Neural cell (in vitro differentiated cells): ENCODE results near the gene KRTAP5-9. TPM values are rescaled to one million over a fixed set of nuclear protein-coding genes. Genes with fewer than 3 reads are reported as not detected.

Source experiments
- H2AFZ ChIP-seq: fragments of 200-600, 300-800 bp; sonication (generic), shearing (Covaris generic); 2 replicates; pipeline ENCODE4 v1.6.0; 2014; ENCODE audit warnings: low read depth, mild to moderate bottlenecking, antibody characterized with exemption, low read length, moderate library complexity
- H3F3A ChIP-seq: fragments of 200-600 bp; shearing (Covaris generic); 2 replicates; pipeline ENCODE4 v1.6.1; 2016; ENCODE audit warnings: mild to moderate bottlenecking, moderate library complexity, mixed read lengths, antibody characterized with exemption, low read length; ENCODE audit not compliant: insufficient read depth, poor library complexity, severe bottlenecking
- H3K27ac ChIP-seq: fragments of 200-600, 300-800 bp; sonication (generic), shearing (Covaris generic); 2 replicates; pipeline ENCODE4 v1.5.1; 2014; ENCODE audit warnings: mild to moderate bottlenecking, low read length, moderate library complexity
- H3K27me3 ChIP-seq: fragments of 300-800, 200-600 bp; sonication (generic), shearing (Covaris generic); 2 replicates; pipeline ENCODE4 v1.6.0; 2014; ENCODE audit warnings: mild to moderate bottlenecking, low read depth, low read length, moderate library complexity; ENCODE audit not compliant: insufficient read depth
- H3K36me3 ChIP-seq: fragments of 300-800, 200-600 bp; sonication (generic), shearing (Covaris generic); 2 replicates; pipeline ENCODE4 v1.5.1; 2014; ENCODE audit warnings: mild to moderate bottlenecking, antibody characterized with exemption, low read length, moderate library complexity; ENCODE audit not compliant: insufficient read depth
- H3K4me2 ChIP-seq: fragments of 300-800, 200-600 bp; sonication (generic), shearing (Covaris generic); 2 replicates; pipeline ENCODE4 v1.6.0; 2014; ENCODE audit warnings: mild to moderate bottlenecking, low read length
- H3K4me3 ChIP-seq: fragments of 300-800, 200-600 bp; sonication (generic), shearing (Covaris generic); 2 replicates; pipeline ENCODE4 v1.5.1; 2014; ENCODE audit warnings: mild to moderate bottlenecking, low read length, moderate library complexity
- H3K79me2 ChIP-seq: fragments of 200-600 bp; shearing (Covaris generic); replicated peaks from 2 replicates; pipeline ENCODE4 v1.6.0; 2014; ENCODE audit warnings: mild to moderate bottlenecking, low read length, moderate library complexity; ENCODE audit not compliant: insufficient read depth
- H3K9ac ChIP-seq: fragments of 300-800, 200-600 bp; sonication (generic), shearing (Covaris generic); 2 replicates; pipeline ENCODE4 v1.6.1; 2016; ENCODE audit warnings: mild to moderate bottlenecking, low read length, mixed read lengths
- H3K9me2 ChIP-seq: fragments of 200-600 bp; shearing (Covaris generic); 2 replicates; pipeline ENCODE4 v1.6.1; 2016; ENCODE audit warnings: mild to moderate bottlenecking, low read length, mixed read lengths; ENCODE audit not compliant: insufficient read depth
- H3K9me3 ChIP-seq: fragments of 200-600, 300-800 bp; sonication (generic), shearing (Covaris generic); 2 replicates; pipeline ENCODE4 v1.6.1; 2016; ENCODE audit warnings: mild to moderate bottlenecking, mixed run types, low read length, moderate library complexity, mixed read lengths
- H4K20me1 ChIP-seq: fragments of 200-600 bp; shearing (Covaris generic); 2 replicates; pipeline ENCODE4 v1.6.1; 2016; ENCODE audit warnings: mild to moderate bottlenecking, mixed run types; ENCODE audit not compliant: insufficient read depth
- CTCF ChIP-seq: fragments of 450-650 bp; IDR thresholded peaks from 2 replicates; pipeline ENCODE4 v1.5.1; 2014; ENCODE audit warnings: antibody characterized with exemption, mild to moderate bottlenecking, moderate library complexity; ENCODE audit not compliant: poor library complexity, severe bottlenecking
- EP300 ChIP-seq: fragments of 450-650 bp; conservative IDR thresholded peaks from 2 replicates; pipeline ENCODE4 v1.6.1; 2014; ENCODE audit warnings: antibody characterized with exemption, mild to moderate bottlenecking, moderate library complexity; ENCODE audit not compliant: poor library complexity, severe bottlenecking
- EZH2 ChIP-seq: fragments of 200-600, 300-800 bp; shearing (Covaris generic), sonication (generic); IDR thresholded peaks from 2 replicates; pipeline ENCODE4 v1.6.1; 2014; ENCODE audit warnings: antibody characterized with exemption, low read length, borderline replicate concordance, mild to moderate bottlenecking; ENCODE audit not compliant: insufficient read depth, poor library complexity, severe bottlenecking
- MXI1 ChIP-seq: fragments of 450-650 bp; conservative IDR thresholded peaks from 2 replicates; pipeline ENCODE4 v1.6.1; 2014; ENCODE audit warnings: antibody characterized with exemption, mild to moderate bottlenecking; ENCODE audit not compliant: poor library complexity, severe bottlenecking
- POLR2AphosphoS5 ChIP-seq: IDR thresholded peaks from 2 replicates; pipeline ENCODE4 v1.6.1; 2012
- RAD21 ChIP-seq: fragments of 450-650 bp; conservative IDR thresholded peaks from 2 replicates; pipeline ENCODE4 v1.6.1; 2014; ENCODE audit warnings: antibody characterized with exemption, mild to moderate bottlenecking, moderate library complexity
- REST ChIP-seq: IDR thresholded peaks from 2 replicates; pipeline ENCODE4 v1.6.1; 2012; ENCODE audit warnings: borderline replicate concordance
- SMC3 ChIP-seq: fragments of 450-650 bp; conservative IDR thresholded peaks from 2 replicates; pipeline ENCODE4 v1.6.1; 2014; ENCODE audit warnings: antibody characterized with exemption, mild to moderate bottlenecking, moderate library complexity; ENCODE audit not compliant: poor library complexity
- TAF1 ChIP-seq: IDR thresholded peaks from 2 replicates; pipeline ENCODE4 v1.6.1; 2012; ENCODE audit warnings: low read depth
- polyA plus RNA-seq: library from polyadenylated mRNA; depleted of rRNA; stranded (reverse); fragments of >200 nt; gene quantifications from 2 replicates; pipeline ENCODE4 v1.2.3, GENCODE V29; 2014

KRTAP5-9 gene
- polyA plus RNA-seq, 1 donor from 2014 or later: not detected

DNA sequence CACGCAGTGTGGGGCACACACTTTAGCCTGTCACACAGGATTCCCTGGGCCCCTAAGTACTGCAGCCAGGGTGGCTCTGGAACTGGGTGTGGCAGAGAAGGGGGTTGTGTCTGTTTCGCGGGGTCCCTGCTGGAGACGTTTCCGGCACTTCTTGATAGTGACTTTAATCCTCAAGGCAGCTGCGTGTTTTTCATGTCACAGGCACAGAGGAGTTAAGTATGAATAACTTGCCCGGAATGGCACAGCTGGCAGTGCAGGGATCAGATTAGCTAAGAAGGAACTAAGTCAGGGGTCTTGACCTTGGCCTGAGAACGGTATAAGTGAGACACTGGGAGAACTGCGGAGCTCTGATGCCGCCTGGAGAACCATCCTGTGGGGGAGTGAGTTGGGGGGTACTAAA, 28.7 kb upstream of the KRTAP5-9 start:
- Histone ChIP-seq H2AFZ (no peak overlapping the region), H3K36me3 (no peaks in the 10 kb centered on the region), H3K27me3 (no peaks in the 10 kb centered on the region), H3K4me3 (no peak overlapping the region), H3K4me2 (no peak overlapping the region), H4K20me1 (no peaks in the 10 kb centered on the region), H3K9me3 (no peaks in the 10 kb centered on the region), H3F3A (no peaks in the 10 kb centered on the region), H3K9ac (no peak overlapping the region), H3K27ac (no peak overlapping the region), H3K79me2 (no peaks in the 10 kb centered on the region), H3K9me2 (no peaks in the 10 kb centered on the region)
- TF ChIP-seq REST (no peak), CTCF (no peak), SMC3 (no peak), MXI1 (no peak), EP300 (no peak), POLR2AphosphoS5 (no peak), TAF1 (no peak), EZH2 (no peak), RAD21 (no peak)

- no peak overlapping the region for H3K9ac ChIP-seq
- no peaks in the 10 kb centered on the region for H3F3A ChIP-seq
- no peaks in the 10 kb centered on the region for H3K9me2 ChIP-seq
- TF ChIP-seq EP300 (no peak), RAD21 (no peak), REST (no peak), SMC3 (no peak), POLR2AphosphoS5 (no peak), TAF1 (no peak), EZH2 (no peak), CTCF (no peak), MXI1 (no peak)
- no peaks in the 10 kb centered on the region for H3K27me3 ChIP-seq
- no peak overlapping the region for H3K4me2 ChIP-seq
- no peak overlapping the region for H3K4me3 ChIP-seq
- H4K20me1 ChIP-seq: no peaks in the 10 kb centered on the region
- H2AFZ ChIP-seq: no peak overlapping the region
- H3K9me3 ChIP-seq: no peaks in the 10 kb centered on the region
- no peak overlapping the region for H3K27ac ChIP-seq
- no peaks in the 10 kb centered on the region for H3K79me2 ChIP-seq
- H3K36me3 ChIP-seq: no peaks in the 10 kb centered on the region
Observed at GRCh38 chr11:71525188-71525937, 22.9 kb upstream of the KRTAP5-9 start.
